Esophagus squamous epithelium (tissue), 5 donors: ENCODE results near the gene SIGLEC7. TPM values are rescaled to one million over a fixed set of nuclear protein-coding genes. Genes with fewer than 3 reads are reported as not detected.
A peak's percentile ranks its signal among the peaks of the same experiment; 100 is the strongest.

ENCODE experiments used
- DNase-seq: peaks from one replicate; lab custom pipeline; 2025; lab: John Stamatoyannopoulos, UW
- H3K27ac ChIP-seq, 4 donors: fragments of 200-600 bp; sonication (generic); one replicate each; pipeline ENCODE4 v1.5.1; 2016 to 2019; ENCODE audit warnings: mild to moderate bottlenecking in 1 of 4
- H3K27me3 ChIP-seq, 4 donors: fragments of 200-600 bp; sonication (generic); 1 replicate in 3 of 4; 2 replicates in 1 of 4; pipeline versions ENCODE4 v1.5.1 to v1.6.0; 2017 to 2021; ENCODE audit warnings: antibody characterized with exemption in 1 of 4
- H3K36me3 ChIP-seq, 3 donors: fragments of 200-600 bp; sonication (generic); one replicate each; pipeline ENCODE4 v1.5.1; 2016 to 2019
- H3K4me1 ChIP-seq, 3 donors: fragments of 200-600 bp; sonication (generic); one replicate each; pipeline ENCODE4 v1.5.1; 2017 to 2019
- H3K4me3 ChIP-seq, 4 donors: fragments of 200-600 bp; sonication (generic); 1 replicate in 3 of 4; 2 replicates in 1 of 4; pipeline ENCODE4 v1.5.1; 2016 to 2019; ENCODE audit warnings: mild to moderate bottlenecking in 2 of 4, moderate library complexity in 1 of 4
- H3K9me3 ChIP-seq, 3 donors: fragments of 200-600 bp; sonication (generic); one replicate each; pipeline ENCODE4 v1.5.1; 2016 to 2019
- CTCF ChIP-seq, 6 experiments: fragments of 450-650 bp in 4 of 6; fragments of 200-600 bp in 2 of 6; sonication (generic) in 2 of 6; IDR thresholded peaks; one replicate each; pipeline ENCODE4 v1.5.1; 2016 to 2019; ENCODE audit warnings: antibody characterized with exemption in 6 of 6, mild to moderate bottlenecking in 4 of 6, moderate library complexity in 4 of 6
- POLR2A ChIP-seq, 4 donors: fragments of 450-650 bp; IDR thresholded peaks; one replicate each; pipeline ENCODE4 v1.6.1; 2017; ENCODE audit warnings: antibody characterized with exemption in 4 of 4, mild to moderate bottlenecking in 4 of 4, moderate library complexity in 3 of 4
- WGBS, 2 donors: methylation state at CpG; one replicate each; pipeline ENCODE4 v1.1.5; 2018; 5-methylcytosine and 5-hydroxymethylcytosine counted together
- intact Hi-C: fragments of 100-400 bp; cut with DNase I; formaldehyde crosslinking; loops from one replicate; pipeline ENCODE4 v1.15.0; 2022
- total RNA-seq, 4 donors: library from RNA; depleted of rRNA; stranded (reverse); fragments of >200 nt; gene quantifications; one replicate each; pipeline ENCODE4 v1.1.0, GENCODE V29; 2016
- donor health status: DM: yes; HTN: yes; CAD: no.

The SIGLEC7 gene
- total RNA-seq, 4 donors from 2014 or later: 0.13 to 3.8 (median 0.32) TPM; not detected in 1

GRCh38 chr19:51136851-51137551 lies 5.1 kb upstream of the SIGLEC7 start:
- H3K4me3 ChIP-seq: no peak overlapping the region
- WGBS, 2 donors: 53 to 66% methylated on average over 12 of the region's 12 CpGs
- TF ChIP-seq CTCF (IDR thresholded peaks at IDR 0.05) (no peak), POLR2A (IDR thresholded peaks at IDR 0.05) (no peak)
- peaks cover 0 to 51% (median 0%) of the 10 kb centered on the region in 4 donors for H3K27me3 ChIP-seq
- no peak for DNase-seq
- no peaks in the 10 kb centered on the region for H3K4me1 ChIP-seq
- no peaks in the 10 kb centered on the region for H3K36me3 ChIP-seq
- intact Hi-C loops: no loop called here
- H3K27ac ChIP-seq: peak overlapping the region in 2 of 4 donors; percentile 45 to 48
- H3K9me3 ChIP-seq: no peaks in the 10 kb centered on the region

GRCh38 chr19:51137792-51138425 lies 4.2 kb upstream of the SIGLEC7 start:
- no peak for DNase-seq
- Histone ChIP-seq H3K4me1 (no peaks in the 10 kb centered on the region), H3K27ac (peak overlapping the region in 2 of 4 donors; percentile 45 to 48), H3K27me3 (peaks cover 0 to 56% (median 0%) of the 10 kb centered on the region in 4 donors), H3K9me3 (no peaks in the 10 kb centered on the region), H3K4me3 (no peak overlapping the region), H3K36me3 (no peaks in the 10 kb centered on the region)
- TF ChIP-seq CTCF (IDR thresholded peaks at IDR 0.05) (no peak), POLR2A (IDR thresholded peaks at IDR 0.05) (no peak)
- 70 to 72% methylated on average over 4 to 6 of the region's 9 CpGs for WGBS, 2 donors
- intact Hi-C loops: no loop called here

- 53% methylated on average over 3 of the region's 6 CpGs; no CpG with 5 or more reads in 1 of the 2 donors for WGBS, 2 donors
- TF ChIP-seq CTCF (IDR thresholded peaks at IDR 0.05) (no peak), POLR2A (IDR thresholded peaks at IDR 0.05) (no peak)
- Histone ChIP-seq H3K36me3 (no peaks in the 10 kb centered on the region), H3K27me3 (peaks cover 0 to 57% (median 0%) of the 10 kb centered on the region in 4 donors), H3K27ac (peak overlapping the region in 2 of 4 donors; percentile 45 to 48), H3K9me3 (no peaks in the 10 kb centered on the region), H3K4me3 (no peak overlapping the region), H3K4me1 (no peaks in the 10 kb centered on the region)
- no peak for DNase-seq
- intact Hi-C loops: no loop called here
These were observed 3.5 kb upstream of the SIGLEC7 start for GRCh38 chr19:51138549-51138979.

- 58 to 59% methylated on average over 4 of the region's 4 CpGs for WGBS, 2 donors
These were observed 2.6 kb upstream of the SIGLEC7 start for GRCh38 chr19:51139299-51140014.

More at GRCh38 chr19:51139299-51140014, 2.6 kb upstream of the SIGLEC7 start:
- Histone ChIP-seq H3K4me3 (no peak overlapping the region), H3K27me3 (peaks cover 0 to 65% (median 0%) of the 10 kb centered on the region in 4 donors), H3K27ac (peak overlapping the region in 2 of 4 donors; percentile 45 to 48), H3K36me3 (no peaks in the 10 kb centered on the region), H3K9me3 (no peaks in the 10 kb centered on the region), H3K4me1 (no peaks in the 10 kb centered on the region)
- intact Hi-C loops: no loop called here
- no peak for TF ChIP-seq POLR2A (IDR thresholded peaks at IDR 0.05)
- TF ChIP-seq CTCF (IDR thresholded peaks at IDR 0.05): no peak
- DNase-seq: no peak
